Fibroblast of the aortic adventitia (primary cell): Measurements from ENCODE around the gene ZFAND5. TPM values are rescaled to one million over a fixed set of nuclear protein-coding genes. Genes with fewer than 3 reads are reported as not detected.

Experiments used
- DNase-seq: peaks from one replicate; pipeline ENCODE4 v3.0.0-alpha.2; 2010; ENCODE audit warnings: low read depth
- H3K4me3 ChIP-seq: 2 replicates; pipeline ENCODE4 v1.5.1; 2011; ENCODE audit warnings: low read depth, mild to moderate bottlenecking, control low read depth, low read length, moderate library complexity
- CTCF ChIP-seq: IDR thresholded peaks from 2 replicates; pipeline ENCODE4 v1.5.1; 2011; ENCODE audit warnings: mild to moderate bottlenecking, low read length, control low read depth, inconsistent platforms; ENCODE audit not compliant: insufficient read depth
- total RNA-seq: library from RNA; depleted of rRNA; stranded (reverse); fragments of >200 nt; gene quantifications from 2 replicates; pipeline ENCODE4 v1.2.3, GENCODE V29; 2012; ENCODE audit warnings: low replicate concordance

The ZFAND5 gene
- total RNA-seq, 1 donor: 112 TPM

GRCh38 chr9:72349911-72350310 lies 15.1 kb downstream of the ZFAND5 start:
- no peak for DNase-seq
- no peak overlapping the region for H3K4me3 ChIP-seq
- no peak for TF ChIP-seq CTCF

DNA sequence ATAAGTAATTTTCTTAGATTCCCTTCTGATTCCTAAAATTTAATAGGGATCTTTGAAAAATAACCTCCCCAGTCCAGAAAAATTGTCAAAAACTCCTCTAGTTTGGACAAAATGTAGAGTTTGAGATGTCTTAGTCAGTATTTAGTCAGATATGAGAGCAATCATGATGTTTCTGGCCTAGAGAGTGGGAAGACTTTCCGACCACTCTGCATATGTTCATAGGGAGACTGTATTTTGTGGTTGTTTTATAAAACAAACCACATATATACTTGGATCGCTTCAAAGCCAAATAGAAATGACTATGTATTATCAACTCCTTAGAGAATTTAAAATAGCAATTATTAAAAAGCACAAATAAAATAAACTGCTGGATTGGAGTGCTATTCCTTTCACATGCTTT lies 15.8 kb downstream of the ZFAND5 start:
- no peak overlapping the region for H3K4me3 ChIP-seq
- DNase-seq: no peak
- TF ChIP-seq CTCF: no peak

- DNase-seq: no peak
- no peak overlapping the region for H3K4me3 ChIP-seq
- TF ChIP-seq CTCF: no peak
Observed at GRCh38 chr9:72346333-72346732, 18.7 kb downstream of the ZFAND5 start.

DNA sequence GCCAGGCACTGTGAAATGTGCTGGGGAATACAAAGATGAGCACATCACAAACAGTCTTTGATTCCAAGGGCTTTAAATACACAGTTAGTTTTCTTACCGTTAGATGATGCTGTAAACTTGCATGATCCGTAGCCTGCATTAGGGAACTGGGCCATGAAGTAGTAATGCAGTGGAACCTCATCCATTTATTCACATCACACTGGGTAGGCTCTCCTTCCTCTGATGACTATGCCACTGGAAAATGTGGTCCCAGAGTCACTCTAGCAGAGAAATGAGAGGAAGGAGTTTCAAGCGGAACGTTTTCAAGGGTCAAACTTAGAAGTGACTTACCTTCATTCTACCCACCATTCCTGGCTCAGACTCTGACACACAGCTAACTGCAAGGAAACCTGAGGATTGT lies 26.4 kb downstream of the ZFAND5 start:
- no peak for DNase-seq
- no peak overlapping the region for H3K4me3 ChIP-seq
- no peak for TF ChIP-seq CTCF

DNA sequence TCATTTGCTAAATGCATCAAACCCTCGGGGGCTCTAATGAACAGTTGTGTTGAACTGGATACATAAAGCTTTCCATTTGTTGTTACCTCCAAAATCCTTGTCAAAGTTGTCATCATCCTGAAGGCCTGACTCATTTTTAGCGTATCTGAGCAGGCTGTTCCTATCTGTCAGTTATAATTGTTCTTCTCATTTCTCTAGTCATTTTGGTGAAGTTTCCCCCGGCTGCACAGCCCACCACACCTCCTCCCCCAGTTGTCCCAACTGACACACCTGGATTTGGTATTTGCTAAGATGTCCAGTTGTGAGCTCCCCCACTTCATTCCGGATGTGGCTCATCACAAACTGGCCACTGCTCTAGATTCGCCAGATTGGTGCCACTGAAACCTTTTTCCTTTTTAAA lies 27.7 kb downstream of the ZFAND5 start:
- no peak for TF ChIP-seq CTCF
- no peak overlapping the region for H3K4me3 ChIP-seq
- DNase-seq: no peak

DNA sequence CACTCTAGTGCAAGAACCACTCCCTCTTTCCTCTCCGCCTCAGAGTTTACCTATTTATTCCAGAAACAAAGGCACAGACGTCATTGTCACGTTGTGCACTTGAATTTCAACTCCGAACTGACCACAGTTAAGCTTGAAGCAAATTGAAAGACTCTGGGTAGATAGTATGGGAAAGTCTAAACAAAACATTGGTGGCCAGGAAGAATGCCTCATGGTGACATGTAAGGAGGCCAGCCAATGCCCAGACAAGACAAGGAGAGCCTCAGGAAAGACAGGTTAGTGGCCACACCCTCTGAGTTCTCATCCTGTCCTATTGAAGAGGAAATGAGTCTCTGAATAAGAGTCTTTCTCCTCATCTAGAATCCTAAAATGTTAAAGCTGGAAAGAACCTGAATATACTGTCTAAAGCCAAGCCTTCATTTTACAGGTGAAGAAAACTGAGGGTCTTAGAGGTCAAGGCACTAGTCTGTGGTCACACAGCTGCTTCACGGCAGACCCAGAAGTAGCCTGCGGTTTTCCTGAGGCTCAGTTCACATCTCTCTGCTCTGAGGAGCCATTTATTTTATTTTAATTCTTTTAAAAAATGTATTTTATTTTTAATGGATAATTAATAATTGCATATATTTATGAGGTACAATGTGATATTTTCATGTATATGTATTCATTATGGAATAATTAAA lies 30.2 kb downstream of the ZFAND5 start:
- no peak overlapping the region for H3K4me3 ChIP-seq
- no peak for TF ChIP-seq CTCF
- DNase-seq: no peak

GRCh38 chr9:72333709-72334108 lies 31.3 kb downstream of the ZFAND5 start:
- TF ChIP-seq CTCF: no peak
- no peak for DNase-seq
- no peak overlapping the region for H3K4me3 ChIP-seq
